ENCODE data around the gene TNNT1. TPM values are rescaled to one million over a fixed set of nuclear protein-coding genes. Genes with fewer than 3 reads are reported as not detected.

TNNT1 gene
- total and polyA plus RNA-seq, 12 donors, result 0.36 to 11.1 (median 0.90) TPM; not detected in 4

DNA sequence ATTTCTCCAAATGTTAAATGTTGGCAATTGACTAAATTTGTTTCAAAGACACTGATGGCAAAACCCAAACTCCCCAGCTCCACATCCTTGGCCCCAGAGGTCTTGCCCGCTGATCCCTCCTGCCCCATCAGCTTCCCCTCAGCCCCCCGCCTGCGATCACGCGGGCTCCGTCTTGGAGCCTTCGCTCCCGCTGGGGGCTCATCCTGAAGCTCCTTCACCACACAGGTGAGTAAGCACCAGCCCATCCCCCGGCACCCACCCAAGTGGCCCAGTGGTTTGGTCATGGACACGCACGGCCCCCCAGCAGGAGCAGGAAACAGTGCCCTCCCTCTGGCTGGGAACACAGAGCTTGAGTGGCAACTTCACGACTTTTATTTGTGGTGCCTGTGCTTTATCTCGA lies 58.4 kb downstream of the TNNT1 start:
- peak in 1 of 7 donors; percentile 14 for DNase-seq
- no peak overlapping the region for H3K27ac ChIP-seq
- WGBS, 4 donors, result 89 to 98% (median 95%) methylated on average over 12 to 13 of the region's 13 CpGs
- H3K4me1 ChIP-seq (replicated peaks in 1 of 2), result peaks cover 12 to 16% of the 10 kb centered on the region in 2 donors
- no peak overlapping the region for H3K4me3 ChIP-seq
- no peak for TF ChIP-seq POLR2A (IDR thresholded peaks at IDR 0.05)
- TF ChIP-seq, protein P1, sequence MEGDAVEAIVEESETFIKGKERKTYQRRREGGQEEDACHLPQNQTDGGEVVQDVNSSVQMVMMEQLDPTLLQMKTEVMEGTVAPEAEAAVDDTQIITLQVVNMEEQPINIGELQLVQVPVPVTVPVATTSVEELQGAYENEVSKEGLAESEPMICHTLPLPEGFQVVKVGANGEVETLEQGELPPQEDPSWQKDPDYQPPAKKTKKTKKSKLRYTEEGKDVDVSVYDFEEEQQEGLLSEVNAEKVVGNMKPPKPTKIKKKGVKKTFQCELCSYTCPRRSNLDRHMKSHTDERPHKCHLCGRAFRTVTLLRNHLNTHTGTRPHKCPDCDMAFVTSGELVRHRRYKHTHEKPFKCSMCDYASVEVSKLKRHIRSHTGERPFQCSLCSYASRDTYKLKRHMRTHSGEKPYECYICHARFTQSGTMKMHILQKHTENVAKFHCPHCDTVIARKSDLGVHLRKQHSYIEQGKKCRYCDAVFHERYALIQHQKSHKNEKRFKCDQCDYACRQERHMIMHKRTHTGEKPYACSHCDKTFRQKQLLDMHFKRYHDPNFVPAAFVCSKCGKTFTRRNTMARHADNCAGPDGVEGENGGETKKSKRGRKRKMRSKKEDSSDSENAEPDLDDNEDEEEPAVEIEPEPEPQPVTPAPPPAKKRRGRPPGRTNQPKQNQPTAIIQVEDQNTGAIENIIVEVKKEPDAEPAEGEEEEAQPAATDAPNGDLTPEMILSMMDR (IDR thresholded peaks at IDR 0.05), result no peak
- intact Hi-C loops (cut with DNase I), result no loop called here
- no peaks in the 10 kb centered on the region for H3K9me3 ChIP-seq (replicated peaks in 1 of 3)
- peaks cover 1% of the 10 kb centered on the region for H3K27me3 ChIP-seq
- peaks cover 0 to 40% of the 10 kb centered on the region in 2 donors for H3K36me3 ChIP-seq (replicated peaks in 1 of 2)

DNA sequence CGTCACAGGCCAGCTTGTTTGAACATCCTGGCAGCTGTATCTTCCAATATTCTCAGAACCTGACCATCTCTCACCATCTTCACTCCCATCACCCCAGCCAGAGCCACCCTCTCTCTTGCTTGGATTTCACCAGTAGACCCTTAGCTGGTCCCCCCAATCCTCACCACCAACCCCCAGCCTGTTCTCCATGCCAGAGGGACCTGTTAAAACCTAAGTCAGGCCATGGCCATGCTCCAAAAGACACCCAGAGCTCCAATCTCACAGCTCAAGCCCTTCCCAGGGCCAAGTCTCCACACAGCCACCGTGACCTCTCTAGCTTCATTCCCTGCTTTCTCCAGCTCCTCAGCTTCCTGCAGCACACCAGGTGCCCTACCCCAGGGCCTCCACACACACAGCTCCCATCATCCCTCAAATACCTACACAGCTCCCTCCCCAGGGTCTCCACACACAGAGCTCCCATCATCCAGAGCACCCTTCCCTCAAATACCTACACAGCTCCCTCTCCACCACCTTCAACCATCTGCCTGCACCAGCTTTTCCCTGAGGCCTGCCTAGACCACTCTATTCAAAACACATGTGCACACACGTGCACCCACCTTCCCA lies 59.6 kb downstream of the TNNT1 start:
- DNase-seq, result peak in 1 of 7 donors; percentile 14
- Histone ChIP-seq H3K4me3 (no peak overlapping the region), H3K4me1 (replicated peaks in 1 of 2) (peaks cover 12 to 16% of the 10 kb centered on the region in 2 donors), H3K36me3 (replicated peaks in 1 of 2) (peaks cover 0 to 28% of the 10 kb centered on the region in 2 donors), H3K27me3 (peaks cover 12% of the 10 kb centered on the region), H3K9me3 (replicated peaks in 1 of 3) (no peaks in the 10 kb centered on the region), H3K27ac (no peak overlapping the region)
- no peak for TF ChIP-seq POLR2A (IDR thresholded peaks at IDR 0.05)
- intact Hi-C loops (cut with DNase I), result no loop called here
- 96 to 100% (median 97%) methylated on average over 3 of the region's 3 CpGs for WGBS, 4 donors

DNA sequence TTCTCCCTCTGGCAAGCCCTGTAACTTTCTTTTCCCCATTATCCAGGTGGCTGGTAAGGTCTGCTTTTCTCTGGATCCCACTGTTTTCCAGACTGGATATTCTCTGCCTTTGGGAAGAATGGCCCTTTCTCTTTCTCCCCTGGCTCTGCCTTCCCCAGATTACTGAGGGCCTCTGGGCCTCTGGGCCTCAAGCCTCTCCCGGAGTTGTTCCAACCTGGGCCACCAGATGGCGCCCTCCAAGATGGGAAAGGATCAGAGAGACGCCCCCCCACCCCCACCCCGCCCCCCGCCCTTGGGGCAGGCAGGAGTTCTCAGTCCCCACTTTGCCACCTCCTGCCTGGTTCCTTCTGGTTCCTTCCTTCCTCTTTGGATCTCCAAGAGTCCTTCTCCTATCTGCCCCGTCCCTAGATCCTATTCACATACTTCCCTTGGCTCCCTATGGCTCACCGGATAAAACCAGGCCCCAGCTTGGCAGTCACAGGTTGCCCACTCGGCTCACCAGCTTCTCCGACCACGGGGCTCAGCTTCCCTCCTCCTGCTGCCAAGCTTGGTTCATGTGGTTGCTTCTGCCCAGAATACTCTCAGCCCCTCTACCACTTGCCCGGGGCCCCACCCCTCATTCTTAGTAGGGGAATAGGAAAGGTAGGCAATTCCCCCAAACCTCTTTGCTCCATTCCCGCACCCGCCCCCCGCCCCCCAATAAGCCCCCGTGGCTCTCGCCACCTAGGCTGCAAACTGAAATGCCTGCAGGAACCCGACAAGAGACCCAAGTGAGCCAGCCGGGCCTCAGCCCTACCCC lies 60.3 kb downstream of the TNNT1 start:
- peak; percentile 62 to 86 (median 72) for DNase-seq
- H3K27ac ChIP-seq, result no peak overlapping the region

DNA sequence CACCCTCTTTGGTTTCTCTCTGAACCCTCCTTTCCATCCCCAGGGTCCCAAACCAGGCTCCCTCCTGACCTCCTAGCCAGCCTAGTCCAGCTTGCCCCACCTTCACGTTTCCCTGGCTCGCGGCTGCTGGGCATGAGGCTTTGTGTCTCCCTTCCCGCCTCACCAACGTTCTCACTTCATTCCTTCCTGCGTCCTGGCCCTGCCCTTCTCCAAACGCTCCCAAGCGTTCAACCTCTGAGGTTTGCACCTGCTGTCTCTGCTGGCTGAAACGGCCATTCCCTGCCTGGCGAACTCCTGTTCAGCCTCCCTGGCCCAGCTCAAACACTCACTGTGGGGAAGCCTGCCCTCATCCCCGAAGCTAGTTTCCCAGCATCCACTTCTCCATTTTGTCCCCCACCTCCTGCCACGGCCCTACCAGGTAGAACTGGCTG lies 61.0 kb downstream of the TNNT1 start:
- no peak overlapping the region for H3K4me3 ChIP-seq
- H3K27me3 ChIP-seq, result peaks cover 25% of the 10 kb centered on the region
- H3K4me1 ChIP-seq (replicated peaks in 1 of 2), result peaks cover 12 to 16% of the 10 kb centered on the region in 2 donors
- intact Hi-C loops (cut with DNase I), result no loop called here
- no peak for DNase-seq
- peaks cover 0 to 26% of the 10 kb centered on the region in 2 donors for H3K36me3 ChIP-seq (replicated peaks in 1 of 2)
- no peaks in the 10 kb centered on the region for H3K9me3 ChIP-seq (replicated peaks in 1 of 3)
- 71 to 87% (median 73%) methylated on average over 12 of the region's 12 CpGs for whole genome bisulfite sequencing, 4 donors
- TF ChIP-seq, protein P1 (IDR thresholded peaks at IDR 0.05), result no peak
- no peak for TF ChIP-seq POLR2A (IDR thresholded peaks at IDR 0.05)
- H3K27ac ChIP-seq, result no peak overlapping the region

More for the DNA sequence above, 60.3 kb downstream of the TNNT1 start:
- intact Hi-C loops (cut with DNase I), result no loop called here
- peaks cover 0 to 26% of the 10 kb centered on the region in 2 donors for H3K36me3 ChIP-seq (replicated peaks in 1 of 2)
- 48 to 53% (median 51%) methylated on average over 15 to 18 of the region's 18 CpGs for WGBS, 4 donors
- H3K27me3 ChIP-seq, result peaks cover 18% of the 10 kb centered on the region
- TF ChIP-seq POLR2A (IDR thresholded peaks at IDR 0.05), result no peak
- TF ChIP-seq, protein P1 (IDR thresholded peaks at IDR 0.05), result peak; percentile 22 to 77 (median 35)
- H3K4me1 ChIP-seq (replicated peaks in 1 of 2), result peaks cover 12 to 16% of the 10 kb centered on the region in 2 donors
- no peaks in the 10 kb centered on the region for H3K9me3 ChIP-seq (replicated peaks in 1 of 3)
- H3K4me3 ChIP-seq, result no peak overlapping the region

Measured in adrenal gland (tissue), 12 donors.